Measurements from ENCODE around the gene TNFAIP8. TPM values are rescaled to one million over a fixed set of nuclear protein-coding genes. Genes with fewer than 3 reads are reported as not detected.
A peak's percentile ranks its signal among the peaks of the same experiment; 100 is the strongest.
"Not testable (repeated sequence)": the region's sequence is repeated elsewhere in the genome, so short reads cannot be mapped to it uniquely, and the experiment has no call there.

TNFAIP8 gene
- total and polyA plus RNA-seq, 4 experiments from 2014 or later, result 167 to 423 (median 226) TPM

DNA sequence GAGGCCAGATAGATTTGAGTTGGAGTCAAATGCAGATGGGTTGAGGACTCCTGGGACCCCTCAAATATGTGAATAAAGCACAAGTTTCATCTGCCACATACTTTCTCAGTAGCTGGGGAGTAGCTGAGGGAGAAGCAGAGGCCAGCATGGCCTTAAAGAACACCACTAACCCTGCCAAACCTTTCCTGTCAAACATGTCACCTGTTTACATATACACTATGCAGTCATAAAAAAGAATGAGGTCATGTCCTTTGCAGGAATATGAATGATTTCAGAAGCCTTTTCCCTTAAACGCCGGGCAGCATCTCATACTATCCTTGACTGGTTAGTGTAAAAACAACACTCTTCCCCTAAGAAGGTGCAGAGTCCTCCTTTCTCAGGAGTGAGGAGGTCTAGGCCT lies 71.2 kb downstream of the TNFAIP8 start:
- ChIA-PET POLR2A (ENCODE audit: partially characterized antibody) (no interaction called here), CTCF (ENCODE audit: partially characterized antibody) (interaction anchor here (1.2 kb wide), 1 partner anchor 8 kb away, joined by 3 read pairs; no protein-coding TSS in a partner anchor)
- no peaks in the 10 kb centered on the region for H3K9me3 ChIP-seq (ENCODE audit: control insufficient read depth in 1 of 2, low read length in 2 of 2)
- intact Hi-C loops (cut with micrococcal nuclease), result no loop called here
- no peak overlapping the region for H3K4me3 ChIP-seq (ENCODE audit: low read length in 2 of 2)
- no peaks in the 10 kb centered on the region for H3K27me3 ChIP-seq (ENCODE audit: insufficient read depth, low read length)
- Mint-ChIP-seq H3K36me3 (no peaks in the 10 kb centered on the region), H3K9me3 (no peaks in the 10 kb centered on the region), H3K27ac (no peak overlapping the region), H3K4me1 (no peaks in the 10 kb centered on the region), H3K4me3 (no peak overlapping the region), H3K27me3 (peaks cover 2 to 9% of the 10 kb centered on the region in 2 donors)
- H3K27ac ChIP-seq (ENCODE audit: low read depth, low read length), result no peak overlapping the region
- DNase-seq, result no peak
- no peaks in the 10 kb centered on the region for H3K36me3 ChIP-seq (ENCODE audit: insufficient read depth, low read length)
- no peaks in the 10 kb centered on the region for H3K4me1 ChIP-seq (ENCODE audit: insufficient read depth, low read length)

- H3K9me3 ChIP-seq (ENCODE audit: control insufficient read depth in 1 of 2, low read length in 2 of 2); DNase-seq; POLR2A ChIA-PET (ENCODE audit: partially characterized antibody); H3K27me3 Mint-ChIP-seq; H3K36me3 ChIP-seq (ENCODE audit: insufficient read depth, low read length); H3K27ac Mint-ChIP-seq; H3K4me1 Mint-ChIP-seq; H3K4me3 ChIP-seq (ENCODE audit: low read length in 2 of 2); intact Hi-C loops (cut with micrococcal nuclease); H3K9me3 Mint-ChIP-seq; H3K4me1 ChIP-seq (ENCODE audit: insufficient read depth, low read length); H3K36me3 Mint-ChIP-seq; CTCF ChIA-PET (ENCODE audit: partially characterized antibody); H3K27ac ChIP-seq (ENCODE audit: low read depth, low read length); H3K4me3 Mint-ChIP-seq; H3K27me3 ChIP-seq (ENCODE audit: insufficient read depth, low read length): not testable (repeated sequence)
Observed at GRCh38 chr5:119427596-119427995, 71.8 kb downstream of the TNFAIP8 start.

DNA sequence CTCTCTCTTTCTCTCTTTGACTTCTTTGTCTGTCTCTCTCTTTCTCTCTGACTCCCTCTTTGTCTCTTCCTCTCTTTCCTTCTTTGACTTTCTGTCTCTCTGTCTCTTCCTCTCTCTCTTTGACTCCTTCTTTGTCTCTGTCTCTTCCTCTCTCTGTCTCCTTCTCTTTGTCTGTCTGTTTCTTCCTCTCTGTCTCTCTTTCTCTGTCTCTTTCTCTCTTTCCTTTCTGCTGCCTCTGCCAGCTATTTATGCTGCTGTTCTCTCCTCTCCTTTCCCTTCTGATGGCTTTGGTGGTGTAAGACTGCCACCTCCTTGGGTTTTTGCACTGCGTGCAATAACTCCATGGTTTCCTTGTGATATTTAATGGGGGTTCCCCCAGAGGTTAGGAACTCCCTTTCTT lies 72.3 kb downstream of the TNFAIP8 start:
- H3K4me1 ChIP-seq (ENCODE audit: insufficient read depth, low read length); H3K36me3 Mint-ChIP-seq; H3K4me1 Mint-ChIP-seq; H3K9me3 Mint-ChIP-seq; H3K27ac ChIP-seq (ENCODE audit: low read depth, low read length); CTCF ChIA-PET (ENCODE audit: partially characterized antibody); POLR2A ChIA-PET (ENCODE audit: partially characterized antibody); H3K4me3 Mint-ChIP-seq; H3K4me3 ChIP-seq (ENCODE audit: low read length in 2 of 2); H3K36me3 ChIP-seq (ENCODE audit: insufficient read depth, low read length); H3K27ac Mint-ChIP-seq; H3K9me3 ChIP-seq (ENCODE audit: control insufficient read depth in 1 of 2, low read length in 2 of 2); DNase-seq; H3K27me3 Mint-ChIP-seq; intact Hi-C loops (cut with micrococcal nuclease); H3K27me3 ChIP-seq (ENCODE audit: insufficient read depth, low read length): not testable (repeated sequence)

DNA sequence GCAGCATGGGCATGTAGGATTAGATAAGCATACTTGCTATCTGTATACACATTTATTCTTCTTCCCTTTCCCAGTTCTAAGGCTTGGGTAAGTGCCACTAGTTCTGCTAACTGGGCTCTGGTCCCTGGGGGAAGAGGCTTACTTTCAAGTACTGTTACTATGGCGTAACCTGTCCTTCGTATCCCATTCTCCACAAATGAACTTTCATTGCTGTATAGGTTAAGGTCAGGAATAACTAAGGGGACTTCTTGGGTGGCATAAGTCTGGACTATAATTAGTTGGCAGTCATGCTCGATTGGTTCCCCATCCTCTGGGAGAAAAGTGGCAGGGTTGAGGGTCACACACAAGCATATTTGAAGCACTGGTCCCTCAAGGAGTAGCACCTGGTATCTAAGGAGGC lies 72.8 kb downstream of the TNFAIP8 start:
- H3K27ac ChIP-seq (ENCODE audit: low read depth, low read length); H3K9me3 ChIP-seq (ENCODE audit: control insufficient read depth in 1 of 2, low read length in 2 of 2); POLR2A ChIA-PET (ENCODE audit: partially characterized antibody); H3K4me3 Mint-ChIP-seq; H3K4me3 ChIP-seq (ENCODE audit: low read length in 2 of 2); H3K36me3 ChIP-seq (ENCODE audit: insufficient read depth, low read length); H3K9me3 Mint-ChIP-seq; H3K4me1 ChIP-seq (ENCODE audit: insufficient read depth, low read length); H3K27me3 ChIP-seq (ENCODE audit: insufficient read depth, low read length); H3K36me3 Mint-ChIP-seq; H3K4me1 Mint-ChIP-seq; DNase-seq; H3K27me3 Mint-ChIP-seq; H3K27ac Mint-ChIP-seq; intact Hi-C loops (cut with micrococcal nuclease): not testable (repeated sequence)
- CTCF ChIA-PET (ENCODE audit: partially characterized antibody), result interaction anchor here (1.3 kb wide), 1 partner anchor 441 kb away, joined by 3 read pairs; the partner anchor contains the start of gene DTWD2

- H3K9me3 ChIP-seq (ENCODE audit: control insufficient read depth in 1 of 2, low read length in 2 of 2); H3K36me3 Mint-ChIP-seq; H3K27ac Mint-ChIP-seq; H3K4me3 Mint-ChIP-seq; H3K27me3 ChIP-seq (ENCODE audit: insufficient read depth, low read length); intact Hi-C loops (cut with micrococcal nuclease); DNase-seq; H3K4me3 ChIP-seq (ENCODE audit: low read length in 2 of 2); H3K27ac ChIP-seq (ENCODE audit: low read depth, low read length); H3K4me1 Mint-ChIP-seq; H3K36me3 ChIP-seq (ENCODE audit: insufficient read depth, low read length); POLR2A ChIA-PET (ENCODE audit: partially characterized antibody); H3K4me1 ChIP-seq (ENCODE audit: insufficient read depth, low read length); H3K9me3 Mint-ChIP-seq: not testable (repeated sequence)
- peaks cover 19 to 23% of the 10 kb centered on the region in 2 donors for H3K27me3 Mint-ChIP-seq
- CTCF ChIA-PET (ENCODE audit: partially characterized antibody), result interaction anchor here (1.2 to 3.4 kb wide), 3 partner anchors 22 to 444 kb away, joined by 4 to 33 read pairs (median 8); partner anchors contain the start of gene DTWD2
Observed at GRCh38 chr5:119432674-119433237, 76.9 kb downstream of the TNFAIP8 start.

- Mint-ChIP-seq H3K4me3 (peak overlapping the region in 1 of 8 donors; percentile 18), H3K27ac (no peak overlapping the region), H3K4me1 (peaks cover 3 to 8% (median 8%) of the 10 kb centered on the region in 4 donors), H3K36me3 (no peaks in the 10 kb centered on the region), H3K9me3 (peaks cover 0 to 8% (median 1%) of the 10 kb centered on the region in 8 donors), H3K27me3 (peaks cover 25 to 37% of the 10 kb centered on the region in 2 donors)
- Histone ChIP-seq H3K27me3 (ENCODE audit: insufficient read depth, low read length) (no peaks in the 10 kb centered on the region), H3K27ac (ENCODE audit: low read depth, low read length) (no peak overlapping the region), H3K9me3 (ENCODE audit: control insufficient read depth in 1 of 2, low read length in 2 of 2) (no peaks in the 10 kb centered on the region), H3K4me1 (ENCODE audit: insufficient read depth, low read length) (no peaks in the 10 kb centered on the region), H3K4me3 (ENCODE audit: low read length in 2 of 2) (no peak overlapping the region), H3K36me3 (ENCODE audit: insufficient read depth, low read length) (no peaks in the 10 kb centered on the region)
- ChIA-PET POLR2A (ENCODE audit: partially characterized antibody) (no interaction called here), CTCF (ENCODE audit: partially characterized antibody) (interaction anchor here (0.7 to 3.4 kb wide), 28 partner anchors 9 to 473 kb away, joined by 3 to 50 read pairs (median 4); partner anchors contain the start of genes DMXL1 and DTWD2)
- intact Hi-C loops (cut with micrococcal nuclease), result loop anchor here (1.0 kb wide), 2 partner anchors 413 to 447 kb away; partner anchors contain the start of gene DTWD2
- peak; percentile 61 to 73 (median 64) for DNase-seq
Observed at GRCh38 chr5:119435436-119436132, 79.8 kb downstream of the TNFAIP8 start.

DNA sequence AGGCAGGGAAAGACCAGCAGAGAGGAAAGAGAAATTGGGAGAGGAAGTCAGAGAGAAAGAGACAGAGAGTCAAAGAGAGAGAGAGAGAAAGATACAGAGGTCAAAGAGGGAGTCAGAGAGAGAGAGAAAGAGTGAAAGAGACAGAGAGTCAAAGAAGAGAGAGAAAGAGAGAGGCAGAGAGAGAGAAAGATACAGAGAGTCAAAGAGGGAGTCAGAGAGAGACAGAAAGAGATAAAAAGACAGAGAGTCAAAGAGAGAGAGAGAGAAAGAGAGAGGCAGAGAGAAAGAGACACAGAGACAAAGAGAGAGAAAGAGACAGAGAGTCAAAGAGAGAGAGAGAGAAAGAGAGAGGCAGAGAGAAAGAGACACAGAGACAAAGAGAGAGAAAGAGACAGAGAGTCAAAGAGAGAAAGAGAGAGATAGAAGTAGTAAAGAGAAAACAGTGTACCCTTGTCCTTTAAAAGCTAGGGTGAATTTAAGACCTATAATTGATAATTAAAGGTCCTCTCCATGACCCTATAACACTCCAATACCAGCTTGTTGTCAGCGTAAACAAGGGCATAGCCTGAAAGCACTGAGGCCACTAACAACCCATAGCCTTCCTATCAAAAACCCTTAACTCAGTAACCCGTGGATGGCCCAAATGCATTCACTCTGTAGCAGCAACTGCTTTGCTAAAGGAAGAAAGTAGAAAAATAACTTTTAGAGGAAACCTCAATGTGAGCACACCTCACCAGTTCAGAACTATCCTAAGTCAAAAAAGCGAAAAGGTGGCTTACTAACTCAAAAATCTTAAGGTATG lies 82.2 kb downstream of the TNFAIP8 start:
- Mint-ChIP-seq H3K27ac (peak overlapping the region in 2 of 7 donors; percentile 50 to 81), H3K27me3 (peaks cover 25 to 30% of the 10 kb centered on the region in 2 donors)
- POLR2A ChIA-PET (ENCODE audit: partially characterized antibody); H3K27ac ChIP-seq (ENCODE audit: low read depth, low read length); H3K4me1 ChIP-seq (ENCODE audit: insufficient read depth, low read length); H3K36me3 ChIP-seq (ENCODE audit: insufficient read depth, low read length); H3K4me3 Mint-ChIP-seq; DNase-seq; H3K9me3 ChIP-seq (ENCODE audit: control insufficient read depth in 1 of 2, low read length in 2 of 2); H3K4me3 ChIP-seq (ENCODE audit: low read length in 2 of 2); H3K9me3 Mint-ChIP-seq; H3K4me1 Mint-ChIP-seq; H3K27me3 ChIP-seq (ENCODE audit: insufficient read depth, low read length); intact Hi-C loops (cut with micrococcal nuclease); H3K36me3 Mint-ChIP-seq: not testable (repeated sequence)
- CTCF ChIA-PET (ENCODE audit: partially characterized antibody), result interaction anchor here (1.4 to 2.8 kb wide), 2 partner anchors 26 to 450 kb away, joined by 4 to 11 read pairs; partner anchors contain the start of gene DTWD2
